ES-I3 (cell line): Measurements from ENCODE around the gene SLC35F3.

Experiments used
- H3K36me3 ChIP-seq: 2 replicates; pipeline ENCODE4 v1.6.1; 2013; ENCODE audit warnings: mild to moderate bottlenecking, low read length, control low read depth, moderate library complexity; ENCODE audit not compliant: insufficient read depth
- H3K4me1 ChIP-seq: 2 replicates; pipeline ENCODE4 v1.6.1; 2013; ENCODE audit warnings: mild to moderate bottlenecking, control low read depth, low read length; ENCODE audit not compliant: insufficient read depth
- H3K9ac ChIP-seq: 2 replicates; pipeline ENCODE4 v1.6.1; 2013; ENCODE audit warnings: low read depth, mild to moderate bottlenecking, low read length, moderate library complexity
- H3K9me3 ChIP-seq: 2 replicates; pipeline ENCODE4 v1.6.1; 2013; ENCODE audit warnings: mild to moderate bottlenecking, low read length, moderate library complexity; ENCODE audit not compliant: control insufficient read depth, insufficient read depth

Gene SLC35F3

DNA sequence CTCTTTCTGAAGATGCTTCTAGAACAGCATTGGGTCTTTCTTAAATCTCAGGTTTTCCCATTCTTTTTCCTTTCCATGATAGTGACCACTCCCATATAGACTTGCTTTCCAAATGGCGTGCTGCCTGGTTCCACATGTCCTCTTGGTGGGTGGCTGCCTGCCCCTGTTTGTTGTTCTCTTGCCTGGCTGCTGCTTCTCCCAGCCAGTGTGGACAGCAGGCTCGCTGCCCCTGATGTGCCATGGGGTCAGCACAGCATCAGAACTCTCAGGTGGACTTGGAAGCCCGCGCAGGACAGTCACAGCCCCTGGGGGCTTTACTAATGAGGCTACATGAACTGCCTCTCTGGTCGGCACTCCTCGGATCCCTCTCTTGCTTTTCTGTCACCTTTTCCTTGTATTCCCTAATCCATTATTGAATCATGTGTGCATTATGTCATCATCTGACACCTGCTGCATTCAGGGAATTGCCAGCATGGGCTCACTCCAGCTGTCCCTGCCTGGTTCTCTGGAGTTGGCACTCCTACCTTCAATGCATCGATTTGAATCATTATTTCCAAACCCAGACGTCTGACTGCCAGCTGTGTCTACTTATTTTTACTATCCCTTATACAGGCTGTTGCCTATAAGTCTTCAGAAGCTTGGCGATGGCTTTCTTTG, 368.3 kb downstream of the SLC35F3 start:
- H3K36me3 ChIP-seq, result no peaks in the 10 kb centered on the region
- H3K9me3 ChIP-seq, result no peaks in the 10 kb centered on the region
- H3K9ac ChIP-seq, result no peak overlapping the region

DNA sequence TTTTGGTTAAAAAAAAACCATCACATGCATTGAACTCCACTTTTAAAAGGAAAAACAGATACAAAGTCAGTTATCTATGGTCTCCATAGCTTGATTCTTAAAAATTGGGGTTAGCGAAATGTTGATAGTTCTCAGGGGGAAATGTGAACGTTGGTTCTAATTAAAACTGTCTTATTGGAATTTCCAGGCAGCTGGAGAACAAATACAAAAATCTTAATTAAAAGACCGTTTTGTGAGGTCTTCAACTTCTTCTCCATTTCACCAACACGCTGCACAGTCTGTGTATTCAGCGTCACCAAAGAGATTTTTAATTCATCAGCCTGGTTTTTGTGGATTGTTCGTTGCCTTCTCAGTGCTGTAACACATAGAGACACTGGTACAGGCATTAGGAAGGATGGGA, 369.5 kb downstream of the SLC35F3 start:
- Histone ChIP-seq H3K9me3 (no peaks in the 10 kb centered on the region), H3K4me1 (no peaks in the 10 kb centered on the region), H3K9ac (no peak overlapping the region), H3K36me3 (no peaks in the 10 kb centered on the region)

More for the DNA sequence above, 368.3 kb downstream of the SLC35F3 start:
- H3K4me1 ChIP-seq, result no peaks in the 10 kb centered on the region

DNA sequence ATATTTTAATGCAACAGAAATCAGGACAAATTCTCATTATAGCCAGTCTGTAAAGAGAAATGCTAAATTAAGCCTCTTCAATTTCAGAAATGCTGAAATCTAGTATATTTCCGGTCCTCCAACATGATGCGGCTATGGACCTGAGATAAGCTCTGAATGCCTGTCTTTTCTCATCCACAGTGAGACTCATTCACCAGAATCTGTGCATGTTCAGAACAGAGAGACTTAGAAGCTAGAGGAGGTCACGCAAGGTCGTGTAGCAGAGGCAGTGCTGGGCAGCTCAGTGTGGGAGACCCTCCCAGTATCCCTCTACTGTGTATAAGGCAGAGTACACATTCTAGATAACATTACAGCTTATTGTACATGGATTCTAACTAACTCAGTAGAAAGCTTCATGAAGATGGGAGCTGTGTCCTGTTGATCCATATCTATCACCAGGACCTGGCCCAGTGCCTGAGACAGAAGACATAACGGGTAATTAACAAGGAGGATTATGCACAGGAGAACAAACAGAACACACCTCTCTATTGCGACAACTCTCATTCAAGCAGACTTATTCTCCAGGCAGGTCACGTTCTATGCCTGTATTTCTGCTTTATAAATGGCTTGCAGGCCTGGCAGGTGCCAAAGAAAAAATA, 371.8 kb downstream of the SLC35F3 start:
- H3K4me1 ChIP-seq, result no peaks in the 10 kb centered on the region
- no peak overlapping the region for H3K9ac ChIP-seq
- no peaks in the 10 kb centered on the region for H3K9me3 ChIP-seq
- H3K36me3 ChIP-seq, result no peaks in the 10 kb centered on the region

DNA sequence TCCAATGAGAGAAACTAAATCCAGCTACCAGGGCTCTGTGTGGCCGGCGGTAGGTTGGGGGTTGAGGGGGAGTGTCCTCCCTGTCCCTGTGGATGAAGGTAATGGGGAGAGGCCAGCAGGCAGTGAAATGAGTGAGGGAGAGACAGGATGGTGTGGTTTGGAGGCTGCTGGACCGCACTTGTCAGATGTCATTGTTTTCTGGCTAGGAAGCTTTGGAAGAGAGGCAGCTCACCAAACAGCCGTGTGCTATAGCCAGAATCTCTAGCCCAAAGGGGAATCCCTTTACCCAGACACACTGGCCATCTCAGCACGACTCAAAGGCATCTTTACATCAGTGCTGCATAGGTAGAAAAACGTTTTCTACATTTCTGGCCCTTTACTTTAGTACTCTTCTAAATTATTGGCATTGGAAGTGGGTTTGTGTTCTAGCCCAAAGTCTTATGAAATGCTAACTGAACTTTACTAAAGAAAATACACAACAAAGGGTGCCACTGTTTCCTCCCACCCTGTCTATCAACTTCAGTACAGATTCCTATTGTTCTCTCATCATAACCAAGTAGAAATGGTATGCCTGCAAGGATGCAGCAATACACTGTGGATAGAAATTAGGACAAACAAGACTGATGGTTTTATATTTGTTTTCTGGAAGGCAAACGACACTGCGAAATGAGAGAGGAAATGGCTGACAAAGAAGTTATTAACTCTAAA, 372.8 kb downstream of the SLC35F3 start:
- no peaks in the 10 kb centered on the region for H3K36me3 ChIP-seq
- H3K9ac ChIP-seq, result no peak overlapping the region
- no peaks in the 10 kb centered on the region for H3K9me3 ChIP-seq
- H3K4me1 ChIP-seq, result no peaks in the 10 kb centered on the region

DNA sequence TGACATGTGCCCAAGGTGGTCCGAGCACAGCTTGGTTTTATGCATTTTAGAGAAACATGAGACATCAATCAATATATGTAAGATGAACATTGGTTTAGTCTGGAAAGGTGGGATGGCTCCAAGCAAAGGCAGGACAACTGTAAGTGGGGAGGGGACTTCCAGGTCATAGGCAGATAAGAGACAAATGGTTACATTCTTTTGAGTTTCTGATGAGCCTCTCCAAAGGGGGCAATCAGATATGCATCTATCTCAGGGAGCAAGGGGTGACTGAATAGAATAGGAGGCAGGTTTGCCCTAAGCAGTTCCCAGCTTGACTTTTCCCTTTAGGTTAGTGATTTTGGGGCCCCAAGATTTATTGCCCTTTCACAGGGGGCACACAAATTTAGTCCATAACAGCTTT, 374.5 kb downstream of the SLC35F3 start:
- H3K4me1 ChIP-seq, result no peaks in the 10 kb centered on the region
- H3K9ac ChIP-seq, result no peak overlapping the region
- H3K36me3 ChIP-seq, result no peaks in the 10 kb centered on the region
- no peaks in the 10 kb centered on the region for H3K9me3 ChIP-seq

DNA sequence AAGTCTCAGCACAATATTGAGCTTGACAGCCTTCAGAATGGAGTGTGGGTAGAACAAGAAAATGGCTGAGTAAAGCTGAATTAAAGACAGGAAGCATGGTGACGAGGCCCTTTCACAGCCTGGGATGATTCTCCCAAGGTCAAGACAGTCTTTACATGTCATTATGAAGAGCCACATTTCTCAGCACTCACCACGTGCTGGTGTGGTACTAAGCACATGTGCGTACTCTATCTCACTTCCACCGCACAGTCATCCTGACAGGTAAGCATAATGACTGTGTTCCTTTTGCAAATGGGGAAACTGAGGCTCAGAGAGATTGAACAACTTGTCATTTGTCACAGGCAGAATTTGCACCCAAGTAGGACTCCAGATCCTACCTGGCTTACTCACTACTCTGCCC, 376.0 kb downstream of the SLC35F3 start:
- no peaks in the 10 kb centered on the region for H3K36me3 ChIP-seq
- no peaks in the 10 kb centered on the region for H3K4me1 ChIP-seq
- no peak overlapping the region for H3K9ac ChIP-seq
- no peaks in the 10 kb centered on the region for H3K9me3 ChIP-seq

DNA sequence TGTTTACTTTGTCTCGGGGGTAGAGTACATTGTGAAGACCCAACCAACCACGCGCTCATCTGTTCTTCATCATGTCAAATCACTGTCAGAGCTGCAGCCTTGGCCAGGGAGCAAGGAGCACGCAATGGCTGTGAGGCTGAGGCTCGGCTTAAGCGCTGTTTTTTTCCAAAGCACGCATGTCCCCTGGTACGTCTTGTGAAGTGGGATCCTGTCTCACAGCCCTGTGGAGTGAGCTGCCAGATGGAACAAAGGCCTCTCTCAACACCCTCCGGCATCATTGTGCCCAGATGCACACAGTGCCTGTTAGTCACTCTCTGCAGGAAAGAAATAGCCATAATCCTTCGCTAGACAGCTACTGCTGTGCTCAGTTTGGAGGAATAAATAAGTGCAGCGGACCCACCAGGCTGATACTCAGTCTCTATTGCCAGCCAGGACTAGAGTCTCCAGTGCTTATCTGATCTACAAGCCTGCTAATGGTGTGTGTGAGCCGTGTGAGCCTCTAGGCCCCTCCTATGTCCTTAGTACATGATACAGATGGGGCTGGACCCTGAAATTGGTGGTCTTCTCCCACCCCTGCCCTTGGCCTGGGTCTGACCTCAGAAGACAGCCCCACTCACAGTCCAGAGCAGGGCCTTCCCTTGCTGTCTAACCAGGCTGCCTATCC, 377.5 kb downstream of the SLC35F3 start:
- no peak overlapping the region for H3K9ac ChIP-seq
- H3K36me3 ChIP-seq, result no peaks in the 10 kb centered on the region
- no peaks in the 10 kb centered on the region for H3K4me1 ChIP-seq
- H3K9me3 ChIP-seq, result no peaks in the 10 kb centered on the region

DNA sequence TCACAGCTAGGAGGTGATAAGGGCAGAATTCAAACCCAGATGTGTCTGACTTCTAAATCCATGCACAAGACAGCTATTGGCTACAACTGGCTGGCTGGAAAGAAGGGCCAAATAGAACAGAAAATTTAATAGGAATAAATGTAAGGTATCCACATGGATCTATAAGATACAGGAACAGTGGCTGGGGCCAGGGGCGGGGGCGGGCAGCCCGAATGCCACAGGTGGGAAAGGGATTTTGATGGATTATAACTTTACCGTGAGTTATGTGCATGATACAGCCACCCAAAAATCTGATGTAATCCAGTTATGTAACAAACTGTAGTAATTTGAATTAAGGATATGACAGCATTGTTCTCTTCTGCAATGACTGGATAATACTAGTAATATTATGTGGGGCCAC, 381.7 kb downstream of the SLC35F3 start:
- Histone ChIP-seq H3K4me1 (no peaks in the 10 kb centered on the region), H3K9me3 (peaks cover 10% of the 10 kb centered on the region; the same call in 1 of the 2 replicates), H3K9ac (no peak overlapping the region), H3K36me3 (no peaks in the 10 kb centered on the region)

DNA sequence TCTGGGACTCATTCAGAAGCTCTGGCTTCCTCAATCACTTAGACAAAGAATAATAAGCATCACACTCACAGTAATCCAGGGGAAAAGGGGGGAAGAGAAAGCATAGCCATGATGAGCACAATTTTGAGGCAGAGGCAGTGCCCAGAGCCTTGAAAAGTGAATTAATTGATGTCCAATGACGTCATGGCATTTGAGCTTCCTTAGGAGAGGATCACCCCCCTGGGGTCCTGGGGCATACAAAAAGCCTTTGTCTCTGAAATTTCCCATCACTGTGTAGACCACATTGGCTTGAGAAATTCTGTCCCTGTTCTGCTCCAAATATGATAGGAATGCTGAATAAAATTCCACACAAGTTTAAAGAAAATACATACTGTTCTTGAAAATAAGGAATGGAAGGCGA, 384.5 kb downstream of the SLC35F3 start:
- Histone ChIP-seq H3K36me3 (no peaks in the 10 kb centered on the region), H3K4me1 (no peaks in the 10 kb centered on the region), H3K9ac (no peak overlapping the region), H3K9me3 (peaks cover 10% of the 10 kb centered on the region; the same call in 1 of the 2 replicates)

DNA sequence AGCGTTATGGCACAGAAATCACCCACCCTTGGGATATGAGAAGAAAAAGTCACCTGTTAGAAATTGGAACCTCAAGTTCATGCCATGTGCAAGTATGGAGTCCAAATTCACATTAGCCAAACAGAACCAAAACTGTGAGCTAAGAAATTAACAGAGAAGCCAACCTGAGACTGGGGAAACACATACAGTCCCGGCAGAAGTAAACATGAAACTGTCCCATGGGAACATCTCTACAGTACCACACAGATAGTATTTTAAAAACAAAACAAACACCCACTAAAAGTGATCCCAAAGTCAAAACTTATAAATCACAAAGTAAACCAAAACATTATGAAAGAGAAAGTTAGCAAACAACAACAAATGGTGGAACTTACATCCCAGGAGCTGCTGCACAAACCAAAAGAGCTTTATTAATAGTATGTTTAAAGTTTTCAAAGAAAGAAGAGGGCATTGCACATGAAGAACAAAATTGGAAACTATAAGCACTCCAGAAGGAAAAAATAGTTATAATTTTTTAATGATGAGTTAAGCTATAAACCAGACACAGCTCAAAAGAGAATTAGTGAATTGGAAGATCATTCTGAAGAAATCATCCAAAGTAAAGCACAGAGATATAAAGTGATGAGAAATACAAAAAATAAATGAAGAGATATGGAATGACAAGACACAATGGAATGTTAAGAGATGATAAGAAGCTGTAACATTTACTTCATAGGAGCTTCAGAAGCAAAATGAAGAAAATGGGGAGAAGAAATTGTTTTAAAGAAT, 385.2 kb downstream of the SLC35F3 start:
- peaks cover 10% of the 10 kb centered on the region; the same call in 1 of the 2 replicates for H3K9me3 ChIP-seq
- H3K9ac ChIP-seq, result no peak overlapping the region
- no peaks in the 10 kb centered on the region for H3K36me3 ChIP-seq
- H3K4me1 ChIP-seq, result no peaks in the 10 kb centered on the region

DNA sequence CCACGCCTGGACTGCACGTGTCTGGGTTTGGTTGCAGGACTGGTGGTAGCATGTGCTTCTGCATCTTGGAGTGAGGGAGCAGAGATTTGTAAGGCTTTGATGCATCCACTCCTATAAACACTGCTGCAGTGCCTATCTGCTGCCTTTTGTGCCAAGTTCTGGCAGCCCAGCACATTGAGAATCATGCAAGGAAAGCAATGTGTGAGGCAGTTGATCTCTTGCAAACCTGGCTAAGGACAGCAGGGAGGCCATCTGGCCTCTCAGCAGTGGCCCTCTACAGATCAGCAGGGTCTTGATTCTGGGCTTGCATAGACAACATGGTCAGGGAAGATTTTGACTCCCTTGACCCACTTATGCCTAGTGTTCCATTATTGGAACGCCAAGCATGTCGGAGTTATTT, 387.5 kb downstream of the SLC35F3 start:
- Histone ChIP-seq H3K36me3 (no peaks in the 10 kb centered on the region), H3K9ac (no peak overlapping the region), H3K4me1 (no peaks in the 10 kb centered on the region), H3K9me3 (peaks cover 10% of the 10 kb centered on the region; the same call in 1 of the 2 replicates)

DNA sequence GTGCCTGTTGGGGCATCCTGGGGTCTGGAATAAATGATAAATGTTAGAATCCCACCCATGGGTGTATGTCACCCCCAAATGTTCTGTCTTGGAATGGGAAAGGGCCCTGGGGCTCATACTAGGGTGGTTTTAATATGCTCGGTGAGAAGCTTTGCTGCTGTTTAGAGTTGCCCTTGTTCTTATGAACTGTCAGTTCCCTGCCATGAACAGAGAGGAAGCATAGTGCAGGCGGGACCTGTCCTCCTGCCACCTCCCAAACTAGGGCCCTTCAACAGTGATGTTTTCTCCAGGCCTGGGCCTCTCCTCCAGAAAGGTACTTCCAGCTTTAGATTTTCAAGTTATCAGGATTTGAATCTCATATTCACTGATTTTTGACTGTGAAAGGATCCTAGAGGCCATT, 388.1 kb downstream of the SLC35F3 start:
- Histone ChIP-seq H3K9ac (no peak overlapping the region), H3K4me1 (no peaks in the 10 kb centered on the region), H3K9me3 (peaks cover 10% of the 10 kb centered on the region; the same call in 1 of the 2 replicates), H3K36me3 (no peaks in the 10 kb centered on the region)

DNA sequence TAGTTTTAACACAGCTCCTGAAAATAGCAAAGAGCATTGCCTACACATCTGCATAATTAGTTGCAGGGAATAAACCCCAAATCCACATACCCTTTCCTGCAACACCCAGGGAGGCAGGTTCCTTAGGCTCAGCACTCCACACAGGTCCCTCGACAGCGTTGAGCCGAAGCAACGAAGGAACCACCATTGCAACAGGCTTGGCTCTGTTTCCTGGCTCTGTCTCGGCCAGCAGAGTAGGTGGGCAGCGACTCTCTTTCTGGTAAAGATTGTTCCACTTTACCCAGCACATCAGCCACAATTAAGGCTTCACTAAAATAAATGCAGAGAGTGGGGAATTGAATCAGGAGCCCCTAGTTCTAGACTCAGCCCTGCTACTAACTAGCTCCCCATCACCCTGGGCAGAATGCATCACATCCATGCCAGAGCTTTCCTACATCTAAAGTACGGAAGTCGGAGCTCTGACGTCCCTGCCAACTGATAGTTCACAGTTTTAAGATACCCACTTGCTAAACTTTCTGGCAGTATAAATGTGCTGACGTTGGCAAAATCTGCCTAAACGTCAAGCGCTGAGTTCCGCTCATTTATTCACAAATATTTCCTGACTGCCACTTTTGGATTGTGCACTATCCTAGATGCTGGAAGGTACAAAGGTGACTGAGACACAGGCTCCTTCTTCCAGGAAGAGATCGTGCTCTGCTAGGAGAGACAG, 389.8 kb downstream of the SLC35F3 start:
- Histone ChIP-seq H3K9me3 (peaks cover 10% of the 10 kb centered on the region), H3K36me3 (no peaks in the 10 kb centered on the region), H3K4me1 (no peaks in the 10 kb centered on the region), H3K9ac (no peak overlapping the region)
